Measurements from ENCODE around the gene SHF. TPM values are rescaled to one million over a fixed set of nuclear protein-coding genes. Genes with fewer than 3 reads are reported as not detected.

The SHF gene
- total RNA-seq, 3 donors from 2014 or later, result 5.0 to 9.7 (median 9.5) TPM

- no peak for DNase-seq (ENCODE audit: low spot score in 2 of 2)
- TF ChIP-seq CTCF (IDR thresholded peaks at IDR 0.05) (no peak), POLR2AphosphoS5 (IDR thresholded peaks at IDR 0.05) (no peak), POLR2A (IDR thresholded peaks at IDR 0.05) (no peak)
- Histone ChIP-seq H3K36me3 (no peaks in the 10 kb centered on the region), H3K4me1 (no peaks in the 10 kb centered on the region), H3K4me3 (no peak overlapping the region), H3K27ac (no peak overlapping the region), H3K27me3 (peaks cover 8 to 52% of the 10 kb centered on the region in 2 donors), H3K9me3 (no peaks in the 10 kb centered on the region)
- intact Hi-C loops (cut with DNase I; ENCODE audit: low total_unique reads), result no loop called here
These were observed 54.2 kb downstream of the SHF start for GRCh38 chr15:45133561-45133920.

- Histone ChIP-seq H3K9me3 (no peaks in the 10 kb centered on the region), H3K27ac (no peak overlapping the region), H3K4me3 (no peak overlapping the region), H3K36me3 (no peaks in the 10 kb centered on the region), H3K27me3 (peaks cover 8 to 55% of the 10 kb centered on the region in 2 donors), H3K4me1 (no peaks in the 10 kb centered on the region)
- no peak for TF ChIP-seq POLR2A (IDR thresholded peaks at IDR 0.05)
- no peak for TF ChIP-seq POLR2AphosphoS5 (IDR thresholded peaks at IDR 0.05)
- no peak for TF ChIP-seq CTCF (IDR thresholded peaks at IDR 0.05)
- intact Hi-C loops (cut with DNase I; ENCODE audit: low total_unique reads), result no loop called here
- no peak for DNase-seq (ENCODE audit: low spot score in 2 of 2)
These were observed 54.8 kb downstream of the SHF start for GRCh38 chr15:45132844-45133560.

DNA sequence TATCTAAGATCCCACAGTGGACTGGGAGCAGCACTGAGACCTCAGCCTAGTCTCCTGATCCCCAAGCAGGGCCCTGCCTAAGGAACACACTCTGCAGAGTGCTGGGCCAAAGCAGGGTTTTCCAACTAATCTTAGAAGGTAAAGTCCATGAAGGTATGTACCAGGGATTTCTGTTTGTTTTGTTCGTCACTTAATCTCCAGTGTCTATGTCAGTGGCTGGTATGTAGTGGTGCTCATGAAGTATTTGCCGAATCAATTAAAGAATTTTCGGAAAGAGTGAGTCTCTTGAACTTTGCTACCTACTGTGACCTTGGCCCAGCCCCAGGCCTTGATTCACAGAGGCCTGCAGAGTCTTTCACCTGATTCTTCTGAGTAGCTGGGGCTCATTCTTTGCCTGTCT is 56.3 kb downstream of the SHF start:
- TF ChIP-seq POLR2AphosphoS5 (IDR thresholded peaks at IDR 0.05), result no peak
- no peak for TF ChIP-seq CTCF (IDR thresholded peaks at IDR 0.05)
- no peak for TF ChIP-seq POLR2A (IDR thresholded peaks at IDR 0.05)
- Histone ChIP-seq H3K4me1 (no peaks in the 10 kb centered on the region), H3K27me3 (peaks cover 8 to 55% of the 10 kb centered on the region in 2 donors), H3K27ac (no peak overlapping the region), H3K9me3 (no peaks in the 10 kb centered on the region), H3K36me3 (no peaks in the 10 kb centered on the region), H3K4me3 (no peak overlapping the region)
- intact Hi-C loops (cut with DNase I; ENCODE audit: low total_unique reads), result no loop called here
- DNase-seq (ENCODE audit: low spot score in 2 of 2), result no peak

- DNase-seq (ENCODE audit: low spot score in 2 of 2), result no peak
- Histone ChIP-seq H3K9me3 (no peaks in the 10 kb centered on the region), H3K4me3 (peak overlapping the region; percentile 36 to 67 (median 45)), H3K27ac (peak overlapping the region in 1 of 2 donors; percentile 17), H3K27me3 (peaks cover 8 to 49% of the 10 kb centered on the region in 2 donors), H3K36me3 (no peaks in the 10 kb centered on the region), H3K4me1 (no peaks in the 10 kb centered on the region)
- no peak for TF ChIP-seq CTCF (IDR thresholded peaks at IDR 0.05)
- intact Hi-C loops (cut with DNase I; ENCODE audit: low total_unique reads), result no loop called here
These were observed 57.3 kb downstream of the SHF start for GRCh38 chr15:45130291-45131000.

DNA sequence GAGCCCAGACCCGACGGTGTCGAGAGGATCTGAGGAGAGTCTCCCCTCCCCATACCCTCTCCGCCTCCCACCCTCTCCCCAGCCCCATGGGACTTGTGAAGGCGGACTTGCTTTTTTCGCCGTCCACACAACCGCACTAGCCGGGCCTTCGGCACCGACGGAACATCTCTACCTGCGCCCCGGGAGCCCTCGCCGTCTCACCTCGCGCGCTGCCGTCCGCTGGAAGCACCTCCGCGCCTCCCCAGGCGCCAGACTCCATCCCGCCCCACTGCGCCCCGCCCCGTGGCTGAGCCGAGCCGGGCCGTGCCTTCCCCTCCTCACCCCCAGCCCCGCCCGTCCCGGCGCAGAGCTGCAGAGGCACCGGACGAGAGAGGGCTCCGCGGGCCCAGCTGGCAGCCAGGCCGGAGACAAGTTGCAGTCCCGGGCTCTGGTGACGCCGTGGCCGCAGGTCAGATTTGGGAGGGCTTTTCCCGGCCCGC is 58.1 kb downstream of the SHF start, which contains the start of the genes DUOX1 and DUOXA1:
TSS of gene DUOX1 (plus strand) at position 344 of the 479 bp plus-strand sequence. CDS start 1,973 bp downstream, outside the sequence.
TSS of gene DUOXA1 (minus strand) at position 229 of the 479 bp plus-strand sequence. CDS start 6,865 bp downstream, outside the sequence.
- H3K9me3 ChIP-seq, result no peaks in the 10 kb centered on the region
- peak within 1 kb of the TSS in 1 of 2 donors; percentile 17 for H3K27ac ChIP-seq
- intact Hi-C loops (cut with DNase I; ENCODE audit: low total_unique reads), result no loop called here
- TF ChIP-seq POLR2A (IDR thresholded peaks at IDR 0.05), result no peak
- no peak for TF ChIP-seq POLR2AphosphoS5 (IDR thresholded peaks at IDR 0.05)
- TF ChIP-seq CTCF (IDR thresholded peaks at IDR 0.05), result no peak
- H3K4me3 ChIP-seq, result peak within 1 kb of the TSS; percentile 36 to 67 (median 45)
- H3K27me3 ChIP-seq, result peaks cover 8 to 42% of the 10 kb centered on the region in 2 donors
- DNase-seq (ENCODE audit: low spot score in 2 of 2), result peak in 1 of 2 donors; percentile 22
- H3K36me3 ChIP-seq, result no peaks in the 10 kb centered on the region
- H3K4me1 ChIP-seq, result no peaks in the 10 kb centered on the region
